ENCODE measurements around the gene BAHCC1. TPM values are rescaled to one million over a fixed set of nuclear protein-coding genes. Genes with fewer than 3 reads are reported as not detected.

BAHCC1 gene
- total and polyA plus RNA-seq, 9 of the 15 experiments (the other 6 are each of a cell fraction or from before 2014, with no cell fraction given), result 0.14 to 26.9 (median 5.0) TPM

GRCh38 chr17:81470270-81470943, 75.2 kb downstream of the BAHCC1 start:
- H3K9me1 ChIP-seq (ENCODE audit: control insufficient read depth, insufficient read depth, low read length), result no peaks in the 10 kb centered on the region
- H4K20me1 ChIP-seq (replicated peaks; ENCODE audit: control insufficient read depth, insufficient read depth, low read length), result no peaks in the 10 kb centered on the region
- 85% methylated on average over 8 of the region's 9 CpGs for WGBS (ENCODE audit: insufficient coverage, low coverage, missing lambda C conversion rate)
- no peaks in the 10 kb centered on the region for H3K9me3 ChIP-seq (replicated peaks; ENCODE audit: control insufficient read depth, insufficient read depth, low read depth, low read length)
- no peak overlapping the region for H3K4me2 ChIP-seq (ENCODE audit: insufficient read depth, low read length)
- FAIRE-seq (no peak), ATAC-seq (no peak), DNase-seq (ENCODE audit: extremely low read depth in 1 of 4, low spot score in 3 of 4) (no peak)
- H3K9ac ChIP-seq (ENCODE audit: insufficient read depth in 1 of 2, low read depth in 2 of 2, low read length in 2 of 2), result peak overlapping the region in 1 of 2 experiments; percentile 18; a peak in 1 of 4 replicates
- no peak overlapping the region for H3K27ac ChIP-seq (ENCODE audit: extremely low read depth, low read depth, low read length)
- H3K79me2 ChIP-seq (ENCODE audit: control insufficient read depth, insufficient read depth, low read length), result no peaks in the 10 kb centered on the region
- TF ChIP-seq SREBF1 (IDR thresholded peaks at IDR 0.05; ENCODE audit: borderline replicate concordance, low read depth, low read length), result no peak
- TF ChIP-seq ZKSCAN1 (IDR thresholded peaks at IDR 0.05; ENCODE audit: low read depth, low read length), result peak; percentile 81
- ChIA-PET CTCF (ENCODE audit: low intra/inter-chr PET ratio) (no interaction called here), POLR2A (interaction anchor here (1.1 kb wide), 1 partner anchor 9 kb away, joined by 8 read pairs; no protein-coding TSS in a partner anchor)
- H3K4me3 ChIP-seq, result no peak overlapping the region
- no peaks in the 10 kb centered on the region for H3K27me3 ChIP-seq (ENCODE audit: control insufficient read depth in 2 of 2, insufficient read depth in 2 of 2, low read length in 2 of 2)
- in situ Hi-C loops (cut with MboI) (no loop called here), intact Hi-C loops (cut with micrococcal nuclease) (no loop called here)
- peaks cover 0 to 49% of the 10 kb centered on the region in 2 experiments; a peak in 3 of 5 replicates for H3K4me1 ChIP-seq (replicated peaks in 1 of 2; ENCODE audit: control insufficient read depth in 2 of 2, insufficient read depth in 2 of 2, low read length in 2 of 2)
- H2AFZ ChIP-seq (ENCODE audit: low read depth, low read length), result no peak overlapping the region
- no TSS peak for BruUV-seq (replicated peaks)
- no peaks in the 10 kb centered on the region for H3K36me3 ChIP-seq (ENCODE audit: control insufficient read depth, insufficient read depth, low read length)
